Raji (cell line): Measurements from ENCODE around the gene THAP12.

Experiments used
- POLR2A ChIP-seq: IDR thresholded peaks from 2 replicates; pipeline ENCODE4 v1.6.1; 2011; ENCODE audit warnings: low read depth, low read length, control low read depth; ENCODE audit not compliant: insufficient read depth

The THAP12 gene

GRCh38 chr11:76347466-76347865 lies 33.5 kb downstream of the THAP12 start:
- no peak for TF ChIP-seq POLR2A

GRCh38 chr11:76339221-76339620 lies 41.7 kb downstream of the THAP12 start:
- no peak for TF ChIP-seq POLR2A

GRCh38 chr11:76337923-76338322 lies 43.0 kb downstream of the THAP12 start:
- TF ChIP-seq POLR2A: no peak

GRCh38 chr11:76337469-76337868 lies 43.5 kb downstream of the THAP12 start:
- no peak for TF ChIP-seq POLR2A

GRCh38 chr11:76336597-76336996 lies 44.3 kb downstream of the THAP12 start:
- TF ChIP-seq POLR2A: no peak

- TF ChIP-seq POLR2A: no peak
Measured at GRCh38 chr11:76335842-76336241, 45.1 kb downstream of the THAP12 start.

- no peak for TF ChIP-seq POLR2A
Measured at GRCh38 chr11:76334826-76335389, 46.0 kb downstream of the THAP12 start.

- TF ChIP-seq POLR2A: no peak
Measured at GRCh38 chr11:76330651-76331050, 50.3 kb downstream of the THAP12 start.

GRCh38 chr11:76329983-76330382 lies 50.9 kb downstream of the THAP12 start:
- TF ChIP-seq POLR2A: no peak

- TF ChIP-seq POLR2A: no peak
Measured at GRCh38 chr11:76329084-76329648, 51.8 kb downstream of the THAP12 start.

- no peak for TF ChIP-seq POLR2A
Measured at GRCh38 chr11:76327756-76328388, 53.1 kb downstream of the THAP12 start.

GRCh38 chr11:76327202-76327601 lies 53.7 kb downstream of the THAP12 start:
- no peak for TF ChIP-seq POLR2A

- TF ChIP-seq POLR2A: no peak
Measured at GRCh38 chr11:76325185-76325584, 55.7 kb downstream of the THAP12 start.

- no peak for TF ChIP-seq POLR2A
Measured at GRCh38 chr11:76323804-76324203, 57.1 kb downstream of the THAP12 start.

GRCh38 chr11:76322942-76323341 lies 58.0 kb downstream of the THAP12 start:
- no peak for TF ChIP-seq POLR2A

GRCh38 chr11:76322540-76322939 lies 58.4 kb downstream of the THAP12 start:
- no peak for TF ChIP-seq POLR2A

GRCh38 chr11:76321820-76322524 lies 59.0 kb downstream of the THAP12 start:
- no peak for TF ChIP-seq POLR2A

GRCh38 chr11:76321340-76321739 lies 59.6 kb downstream of the THAP12 start:
- no peak for TF ChIP-seq POLR2A
